Motor neuron (in vitro differentiated cells): ENCODE measurements around the gene ITGAV. TPM values are rescaled to one million over a fixed set of nuclear protein-coding genes. Genes with fewer than 3 reads are reported as not detected.

Experiments used
- ATAC-seq, 8 experiments: fragments of 200-7000 bp; cut with Tn5 transposase; replicated peaks in 6 of 8; 2 replicates each; pipeline ENCODE4 v1.8.0; 2021; ENCODE audit warnings: mild to moderate bottlenecking in 8 of 8, moderate library complexity in 8 of 8
- H3K27ac ChIP-seq, 2 donors: fragments of 250-450 bp; sonication (Bioruptor Pico); 2 replicates each; pipeline ENCODE4 v1.9.0; 2021; ENCODE audit warnings: antibody characterized with exemption in 2 of 2, mild to moderate bottlenecking in 2 of 2, moderate library complexity in 1 of 2
- H3K4me1 ChIP-seq, 2 donors: fragments of 250-450 bp; sonication (Bioruptor Pico); replicated peaks in 1 of 2; 2 replicates each; pipeline ENCODE4 v1.6.1; 2021; ENCODE audit warnings: antibody characterized with exemption in 2 of 2, mild to moderate bottlenecking in 2 of 2, moderate library complexity in 1 of 2
- H3K4me3 ChIP-seq, 5 donors: fragments of 250-450 bp; sonication (Bioruptor Pico); 2 replicates each; pipeline ENCODE4 v1.9.0; 2021; ENCODE audit warnings: antibody characterized with exemption in 5 of 5, mild to moderate bottlenecking in 5 of 5, moderate library complexity in 4 of 5
- WGBS, 10 experiments: fragments of 450-650 bp; shearing (Covaris generic); methylation state at CpG; one replicate each; pipeline ENCODE4 v1.0.0; 2022; 5-methylcytosine and 5-hydroxymethylcytosine counted together
- in situ Hi-C, 9 experiments: fragments of 400-800 bp; cut with MboI; loops; one replicate each; pipeline ENCODE4 v1.15.0; 2021; ENCODE audit warnings: low sequenced_read_pairs in 9 of 9, low pct_unique_long_range_greater_than_20kb in 2 of 9; ENCODE audit not compliant: unreplicated experiment in 9 of 9
- total RNA-seq, 8 experiments: library from RNA; unstranded; fragments of 300-600 nt; gene quantifications; 2 replicates each; pipeline versions ENCODE4 v1.2.3 to v1.2.4, GENCODE V29; 2022

The ITGAV gene
- total RNA-seq, 8 experiments from 2014 or later, result 8.3 to 181 (median 28.8) TPM

DNA sequence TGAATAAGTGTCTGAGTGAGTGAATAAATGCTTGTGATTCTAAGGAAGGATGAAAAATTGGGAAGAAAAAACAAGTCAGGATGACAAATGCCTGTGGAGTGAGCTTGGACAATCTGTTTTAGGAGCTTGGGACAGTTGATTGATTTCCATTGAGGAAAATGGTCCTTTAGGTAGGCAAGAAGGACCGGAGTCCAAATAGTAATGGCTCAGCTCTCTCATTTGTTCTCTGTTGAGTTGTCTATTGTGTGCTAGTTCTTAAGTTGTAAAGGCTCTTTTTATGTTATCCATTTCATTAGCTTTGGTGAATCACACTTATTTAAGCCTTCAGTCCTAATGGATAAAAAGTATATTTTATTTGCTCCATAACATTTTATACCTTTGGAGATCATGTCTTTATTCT lies 135.9 kb downstream of the ITGAV start:
- in situ Hi-C loops, result no loop called here
- H3K27ac ChIP-seq, result no peak overlapping the region
- 14 to 83% (median 40%) methylated on average over 1 of the region's 1 CpG; no CpG with 5 or more reads in 1 of the 10 experiments for WGBS, 10 experiments
- peaks cover 0 to 2% of the 10 kb centered on the region in 2 donors for H3K4me1 ChIP-seq
- H3K4me3 ChIP-seq, result no peak overlapping the region
- ATAC-seq, result no peak

DNA sequence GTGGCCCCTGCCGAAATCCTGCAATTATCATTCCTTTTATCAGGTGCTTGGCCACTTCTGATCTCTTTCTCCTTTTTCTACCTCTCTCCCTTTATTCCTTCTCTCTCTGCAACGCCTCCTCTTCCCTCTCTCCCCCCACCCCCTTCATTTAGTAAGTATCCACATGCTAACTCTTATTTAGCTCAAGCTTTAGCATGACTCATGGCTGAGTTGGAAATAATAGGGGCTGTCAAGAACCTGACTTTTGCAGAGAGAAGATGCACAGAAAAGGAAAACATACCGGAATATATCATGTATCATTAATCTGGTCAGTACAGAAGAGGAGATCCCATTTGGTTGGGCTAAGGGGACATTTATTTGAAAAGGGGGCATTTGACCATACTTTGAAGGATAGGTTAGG lies 137.1 kb downstream of the ITGAV start:
- Histone ChIP-seq H3K4me1 (peaks cover 0 to 2% of the 10 kb centered on the region in 2 donors), H3K4me3 (no peak overlapping the region), H3K27ac (no peak overlapping the region)
- 35 to 100% (median 67%) methylated on average over 1 to 3 of the region's 3 CpGs; no CpG with 5 or more reads in 1 of the 10 experiments for WGBS, 10 experiments
- in situ Hi-C loops, result no loop called here
- peak in 5 of 8 experiments; percentile 65 to 84 (median 77) for ATAC-seq

DNA sequence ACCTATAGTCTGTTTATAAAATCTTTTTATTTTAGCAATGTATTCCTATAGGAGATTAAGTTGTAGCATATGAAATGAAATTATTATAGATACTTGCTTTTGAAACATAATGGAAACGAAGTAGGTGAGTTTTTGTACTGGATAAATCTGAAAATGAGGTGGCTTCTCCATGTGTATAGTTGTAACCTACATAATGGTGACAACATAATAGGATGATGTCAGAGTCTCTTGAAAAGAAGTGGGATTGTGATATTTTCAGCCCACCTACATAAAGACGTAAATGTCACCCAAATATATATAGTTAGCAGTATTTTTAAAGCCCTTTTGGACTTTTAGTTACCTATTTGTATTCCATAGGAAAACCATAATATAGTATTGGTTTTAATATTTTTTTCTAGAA lies 138.8 kb downstream of the ITGAV start:
- peak in 1 of 8 experiments; percentile 28 for ATAC-seq
- in situ Hi-C loops, result no loop called here
- Histone ChIP-seq H3K27ac (no peak overlapping the region), H3K4me3 (no peak overlapping the region), H3K4me1 (peaks cover 0 to 2% of the 10 kb centered on the region in 2 donors)
- 50 to 100% (median 83%) methylated on average over 1 to 2 of the region's 2 CpGs; no CpG with 5 or more reads in 1 of the 10 experiments for WGBS, 10 experiments

Other genes with a start within 250 kb of the ITGAV start
- gene ZC3H15, start 103.8 kb upstream of the ITGAV start, total RNA-seq, result 10 to 100 TPM; 76.2 to 93.0 (median 86.1) TPM
- gene FAM171B, start 104.0 kb downstream of the ITGAV start, total RNA-seq, result 100 to 1,000 TPM in 1 of 8 experiments, 10 to 100 TPM in 4, 1 to 10 TPM in 2, under 1 TPM in 1; 0.73 to 108 (median 26.1) TPM